Kidney (tissue), 14 donors: Measurements from ENCODE around the gene AOPEP. TPM values are rescaled to one million over a fixed set of nuclear protein-coding genes. Genes with fewer than 3 reads are reported as not detected.

Experiments used
- DNase-seq, 5 donors: peaks; one replicate each; pipeline ENCODE4 v3.0.0-alpha.2; 2013 to 2020
- FAIRE-seq: peaks from 2 replicates; lab custom pipeline; 2012; peaks lifted over from hg19 to GRCh38; lab: Jason Lieb, UNC
- H3K27ac ChIP-seq, 2 donors: one replicate each; pipeline ENCODE4 v1.7.0; 2013; ENCODE audit warnings: low read depth in 2 of 2, low read length in 2 of 2, inconsistent platforms in 1 of 2
- H3K27me3 ChIP-seq: one replicate; pipeline ENCODE4 v1.7.1; 2013; ENCODE audit warnings: low read length, inconsistent platforms; ENCODE audit not compliant: control insufficient read depth, insufficient read depth
- H3K36me3 ChIP-seq, 3 donors: one replicate each; pipeline versions ENCODE4 v1.7.0 to v1.7.1; 2013; ENCODE audit warnings: low read length in 3 of 3, control low read depth in 1 of 3, inconsistent platforms in 1 of 3; ENCODE audit not compliant: insufficient read depth in 3 of 3, control insufficient read depth in 2 of 3
- H3K4me1 ChIP-seq, 3 donors: one replicate each; pipeline versions ENCODE4 v1.7.0 to v1.7.1; 2013; ENCODE audit warnings: low read length in 3 of 3, inconsistent platforms in 1 of 3, low read depth in 1 of 3; ENCODE audit not compliant: control insufficient read depth in 2 of 3, insufficient read depth in 2 of 3
- H3K4me3 ChIP-seq, 3 donors: one replicate each; pipeline versions ENCODE4 v1.7.0 to v1.8.1; 2013; ENCODE audit warnings: low read length in 3 of 3, control low read depth in 1 of 3, inconsistent platforms in 1 of 3
- H3K9ac ChIP-seq, 3 donors: one replicate each; pipeline versions ENCODE4 v1.7.0 to v1.7.1; 2013; ENCODE audit warnings: low read length in 3 of 3, control low read depth in 1 of 3, inconsistent platforms in 1 of 3
- H3K9me3 ChIP-seq, 3 donors: one replicate each; pipeline versions ENCODE4 v1.7.0 to v1.7.1; 2013; ENCODE audit warnings: low read length in 3 of 3, control low read depth in 1 of 3, inconsistent platforms in 1 of 3; ENCODE audit not compliant: control insufficient read depth in 2 of 3, insufficient read depth in 1 of 3
- intact Hi-C: fragments of 100-400 bp; cut with DNase I; formaldehyde crosslinking; loops from one replicate; pipeline ENCODE4 v1.11.1; 2022
- polyA plus RNA-seq: library from polyadenylated mRNA; stranded (reverse); fragments of 350-450 nt; fragmentation: Illumina TruSeq; extraction: RNeasy Lipid Tissue Mini Kit (QIAGEN cat#74804); gene quantifications from one replicate; pipeline ENCODE4 v1.2.3, GENCODE V29; 2014; ENCODE audit warnings: low read depth, low replicate concordance; ENCODE audit not compliant: insufficient read depth
- total RNA-seq: library from RNA; stranded (reverse); fragmentation: NEBNext Ultra II Directional; extraction: Animal tissue kit (Norgen Biotek cat#: 25700); gene quantifications from one replicate; pipeline ENCODE4 v1.2.1, GENCODE V29; 2021
- TF ChIP-seq, protein P1 (sequence below): IDR thresholded peaks from 3 replicates; pipeline ENCODE4 v1.5.1; 2012; ENCODE audit warnings: mild to moderate bottlenecking, moderate library complexity, borderline replicate concordance; ENCODE audit not compliant: insufficient read depth; ENCODE audit errors: extremely low read depth
- donor health status: control.
- donor health status: control.
- donor health status: control.
- donor health status: control.
- donor health status: control.
- donor health status: DM: yes; HTN: yes; CAD: no.
- donor health status: Normal renal cell carcinoma (clear cell type).

Gene AOPEP
- total and polyA plus RNA-seq, 2 donors from 2014 or later, result 52.2 to 119 TPM

DNA sequence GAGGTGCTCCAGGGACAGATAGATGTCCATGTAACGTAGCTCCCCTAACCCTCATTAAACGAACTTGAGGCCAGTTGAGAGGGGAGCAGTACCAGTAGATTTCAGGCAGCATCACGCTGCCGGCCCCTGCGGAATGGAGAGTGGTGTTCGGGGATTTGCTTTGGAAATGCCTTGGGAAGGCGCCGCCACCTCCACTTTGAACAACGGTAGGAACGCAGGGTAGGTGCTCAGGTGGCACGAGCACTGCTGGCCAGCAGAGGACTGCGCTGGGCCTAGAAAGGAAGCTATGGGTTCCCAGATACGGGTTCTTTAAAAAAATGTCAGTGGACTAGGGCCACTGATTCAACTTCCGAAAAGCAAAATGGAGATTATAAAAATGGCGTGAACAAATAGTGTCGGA, 319.3 kb downstream of the AOPEP start:
- Histone ChIP-seq H3K9ac (no peak overlapping the region), H3K4me1 (peaks cover 0 to 27% (median 19%) of the 10 kb centered on the region in 3 donors), H3K4me3 (no peak overlapping the region), H3K27ac (peak overlapping the region; percentile 63), H3K36me3 (peaks cover 0 to 11% (median 2%) of the 10 kb centered on the region in 3 donors), H3K27me3 (no peaks in the 10 kb centered on the region), H3K9me3 (no peaks in the 10 kb centered on the region)
- FAIRE-seq (no peak), DNase-seq (no peak)
- intact Hi-C loops, result no loop called here
- TF ChIP-seq, protein P1, sequence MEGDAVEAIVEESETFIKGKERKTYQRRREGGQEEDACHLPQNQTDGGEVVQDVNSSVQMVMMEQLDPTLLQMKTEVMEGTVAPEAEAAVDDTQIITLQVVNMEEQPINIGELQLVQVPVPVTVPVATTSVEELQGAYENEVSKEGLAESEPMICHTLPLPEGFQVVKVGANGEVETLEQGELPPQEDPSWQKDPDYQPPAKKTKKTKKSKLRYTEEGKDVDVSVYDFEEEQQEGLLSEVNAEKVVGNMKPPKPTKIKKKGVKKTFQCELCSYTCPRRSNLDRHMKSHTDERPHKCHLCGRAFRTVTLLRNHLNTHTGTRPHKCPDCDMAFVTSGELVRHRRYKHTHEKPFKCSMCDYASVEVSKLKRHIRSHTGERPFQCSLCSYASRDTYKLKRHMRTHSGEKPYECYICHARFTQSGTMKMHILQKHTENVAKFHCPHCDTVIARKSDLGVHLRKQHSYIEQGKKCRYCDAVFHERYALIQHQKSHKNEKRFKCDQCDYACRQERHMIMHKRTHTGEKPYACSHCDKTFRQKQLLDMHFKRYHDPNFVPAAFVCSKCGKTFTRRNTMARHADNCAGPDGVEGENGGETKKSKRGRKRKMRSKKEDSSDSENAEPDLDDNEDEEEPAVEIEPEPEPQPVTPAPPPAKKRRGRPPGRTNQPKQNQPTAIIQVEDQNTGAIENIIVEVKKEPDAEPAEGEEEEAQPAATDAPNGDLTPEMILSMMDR, result no peak

DNA sequence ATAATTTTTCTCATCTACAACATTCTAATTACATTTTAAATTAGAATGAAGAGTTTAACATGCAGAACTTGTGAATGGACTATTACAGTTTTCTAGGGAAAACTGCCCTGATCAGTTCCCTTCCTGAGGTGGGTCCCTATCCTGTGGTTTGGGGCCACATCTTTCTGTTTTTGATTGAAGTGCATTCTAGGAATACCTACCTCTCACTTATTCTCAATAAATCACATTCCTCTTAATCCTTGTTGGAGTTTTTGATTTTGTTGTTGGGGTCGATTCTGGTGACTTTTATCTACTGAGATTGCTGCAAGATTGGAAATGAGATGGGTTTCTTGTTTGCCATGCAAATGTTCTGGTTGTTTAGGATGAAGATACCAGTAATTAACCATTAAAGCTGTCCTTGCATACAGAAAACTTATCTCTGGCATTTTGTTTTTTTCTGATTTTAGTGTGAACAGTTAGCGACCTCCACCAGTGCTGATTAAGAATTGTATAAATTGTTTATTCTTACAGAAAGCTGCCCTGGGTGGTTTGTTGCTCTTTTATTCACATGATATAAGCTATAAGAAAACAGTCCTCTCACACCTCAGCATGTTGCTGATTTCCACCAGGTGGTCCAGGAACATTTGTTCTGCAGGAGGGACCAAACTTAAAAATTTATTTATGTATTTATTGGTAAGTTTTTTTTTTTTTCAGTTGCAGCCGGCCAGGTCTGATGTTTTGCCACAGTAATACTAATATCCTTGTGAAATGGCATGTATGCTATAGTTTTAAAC, 321.1 kb downstream of the AOPEP start:
- H3K27ac ChIP-seq, result peak overlapping the region; percentile 83 to 93
- peak overlapping the region in 2 of 3 donors; percentile 2 to 32 for H3K9ac ChIP-seq
- H3K36me3 ChIP-seq, result peaks cover 0 to 11% (median 2%) of the 10 kb centered on the region in 3 donors
- FAIRE-seq, result no peak
- no peaks in the 10 kb centered on the region for H3K27me3 ChIP-seq
- H3K9me3 ChIP-seq, result no peaks in the 10 kb centered on the region
- peak overlapping the region in 1 of 3 donors; percentile 61 for H3K4me3 ChIP-seq
- peaks cover 0 to 18% (median 14%) of the 10 kb centered on the region in 3 donors for H3K4me1 ChIP-seq
- intact Hi-C loops, result no loop called here
- TF ChIP-seq, protein P1, result no peak
- DNase-seq, result peak in 1 of 5 donors; percentile 29

DNA sequence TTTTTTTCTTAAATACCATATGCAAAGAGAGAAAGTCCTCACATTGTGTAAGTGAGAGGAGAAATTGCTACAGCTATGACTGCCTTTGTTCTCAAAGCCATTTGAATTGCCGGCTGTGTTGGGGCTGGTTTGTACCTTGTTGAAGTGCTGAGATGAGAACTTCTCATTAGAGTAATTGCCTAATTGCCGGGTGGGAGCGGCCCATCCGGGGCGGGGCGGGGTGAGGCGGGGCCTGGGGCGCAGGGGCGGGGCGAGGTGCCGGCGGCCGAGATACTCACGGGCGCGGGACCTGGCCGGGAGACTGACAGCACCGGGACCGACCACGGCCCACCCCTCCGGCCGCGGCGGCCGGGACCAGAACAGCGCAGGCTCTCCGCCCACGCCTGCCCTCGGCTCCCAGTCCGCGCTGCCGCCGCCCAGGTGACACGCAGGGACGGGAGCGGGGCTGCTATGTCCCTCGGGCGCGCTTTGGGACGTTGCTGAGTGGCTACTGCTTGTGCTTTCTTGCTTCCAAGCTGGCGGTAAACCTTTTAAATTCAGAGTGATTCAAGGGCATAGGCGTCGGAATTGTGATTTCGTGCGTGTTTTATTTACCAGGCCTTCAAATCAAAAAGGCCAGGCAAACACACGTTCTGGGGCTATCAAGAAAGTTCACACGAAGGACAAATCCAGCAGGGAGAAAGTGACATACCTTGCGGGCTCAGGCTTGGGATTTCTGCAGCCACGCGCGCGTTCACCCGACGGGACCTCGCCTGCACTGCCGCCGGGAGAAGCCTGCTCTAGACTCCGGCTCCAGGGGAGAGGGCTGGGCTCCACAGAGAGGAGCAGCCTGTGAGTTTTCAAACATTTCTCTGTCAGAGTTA, 322.0 kb downstream of the AOPEP start:
- FAIRE-seq (no peak), DNase-seq (peak; percentile 72 to 92 (median 80))
- Histone ChIP-seq H3K27me3 (no peaks in the 10 kb centered on the region), H3K9ac (peak overlapping the region; percentile 33 to 85 (median 74)), H3K36me3 (peaks cover 0 to 11% (median 2%) of the 10 kb centered on the region in 3 donors), H3K27ac (peak overlapping the region; percentile 83 to 93), H3K9me3 (no peaks in the 10 kb centered on the region), H3K4me1 (peaks cover 0 to 20% (median 16%) of the 10 kb centered on the region in 3 donors), H3K4me3 (peak overlapping the region; percentile 60 to 79 (median 61))
- intact Hi-C loops, result no loop called here
- TF ChIP-seq, protein P1, result no peak
